Measurements from ENCODE around the gene SRCAP. TPM values are rescaled to one million over a fixed set of nuclear protein-coding genes. Genes with fewer than 3 reads are reported as not detected.

SRCAP gene
- polyA plus RNA-seq, 1 of the 3 experiments (the other 2 are of a cell fraction) = 5.6 TPM

DNA sequence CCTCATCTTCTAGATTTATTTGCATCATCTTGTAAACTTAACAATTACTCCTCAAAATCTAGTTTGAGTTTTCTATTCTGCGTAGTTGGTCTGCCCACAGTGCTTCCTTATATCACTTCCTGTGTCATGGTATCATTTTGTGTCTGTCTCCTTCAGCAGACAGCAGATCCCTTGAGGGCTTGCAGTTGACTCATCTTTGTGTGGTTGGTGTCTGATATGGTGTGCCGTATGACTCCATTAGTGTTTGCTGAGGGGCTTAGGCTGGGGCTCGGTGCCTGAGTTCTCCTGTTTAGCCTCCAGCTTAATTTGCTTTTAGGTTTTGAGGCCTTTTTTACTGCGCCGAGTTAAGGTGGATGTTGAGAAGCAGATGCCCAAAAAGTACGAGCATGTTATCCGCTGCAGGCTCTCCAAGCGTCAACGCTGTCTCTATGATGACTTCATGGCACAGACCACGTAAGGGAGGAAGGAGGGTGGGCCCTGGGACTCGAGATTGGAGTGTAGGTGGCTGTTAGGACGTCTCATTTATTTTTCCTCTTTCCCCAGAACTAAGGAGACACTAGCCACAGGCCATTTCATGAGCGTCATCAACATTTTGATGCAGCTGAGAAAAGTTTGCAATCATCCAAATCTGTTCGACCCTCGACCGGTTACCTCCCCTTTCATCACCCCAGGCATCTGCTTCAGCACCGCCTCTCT lies 16.9 kb downstream of the SRCAP start:
- CTCF ChIA-PET = interaction anchor here (1.0 kb wide), 1 partner anchor 22 kb away, joined by 3 read pairs; no protein-coding TSS in a partner anchor

DNA sequence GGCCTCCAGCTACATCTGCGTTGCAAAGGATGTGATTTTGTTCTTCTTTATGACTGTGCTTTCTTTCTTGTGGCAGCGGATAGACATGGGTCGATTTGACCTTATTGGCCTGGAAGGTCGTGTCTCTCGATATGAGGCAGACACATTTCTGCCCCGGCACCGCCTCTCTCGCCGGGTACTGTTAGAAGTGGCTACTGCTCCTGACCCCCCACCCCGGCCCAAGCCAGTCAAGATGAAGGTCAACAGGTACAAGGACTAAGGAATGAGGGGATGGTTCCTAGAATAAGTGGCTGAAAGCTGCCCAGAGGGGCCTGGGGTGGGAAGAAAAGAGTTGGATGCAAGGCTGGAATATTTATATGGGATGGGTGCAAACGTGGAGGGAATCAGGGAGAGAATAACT lies 21.1 kb downstream of the SRCAP start:
- Histone ChIP-seq H3K4me1 (ENCODE audit: control insufficient read depth in 1 of 2, insufficient read depth in 2 of 2, low read depth in 1 of 2, low read length in 1 of 2) (no peaks in the 10 kb centered on the region), H4K20me1 (ENCODE audit: insufficient read depth) (0 out of 2 replicates have a peak, but pooled peaks cover 9% of the 10 kb centered on the region), H3K36me3 (replicated peaks in 1 of 2; ENCODE audit: control insufficient read depth in 1 of 2, insufficient read depth in 2 of 2, low read length in 1 of 2) (peaks cover 74 to 78% of the 10 kb centered on the region in 2 experiments), H3K27me3 (ENCODE audit: insufficient read depth) (no peaks in the 10 kb centered on the region), H3K9ac (no peak overlapping the region), H3K79me2 (ENCODE audit: insufficient read depth) (peaks cover 72% of the 10 kb centered on the region), H3F3A (replicated peaks; ENCODE audit: insufficient read depth) (no peaks in the 10 kb centered on the region), H3K27ac (ENCODE audit: low read depth in 2 of 2, low read length in 1 of 2) (no peak overlapping the region), H3K4me3 (ENCODE audit: low read depth in 2 of 2, low read length in 1 of 2) (no peak overlapping the region), H3K4me2 (no peak overlapping the region), H3K9me2 (no peaks in the 10 kb centered on the region), H2AFZ (ENCODE audit: low read depth) (no peak overlapping the region), H3K9me3 (no peaks in the 10 kb centered on the region)
- DNase-seq = no peak
- TF ChIP-seq SIN3A (IDR thresholded peaks at IDR 0.05; ENCODE audit: borderline replicate concordance, low read depth, low read length) (no peak), RFX5 (IDR thresholded peaks at IDR 0.05; ENCODE audit: low read length) (no peak)
- ChIA-PET CTCF (no interaction called here), POLR2A (no interaction called here)
- WGBS (ENCODE audit: low lambda C conversion rate) = 87% methylated on average over 11 of the region's 11 CpGs

More for the DNA sequence above, 16.9 kb downstream of the SRCAP start:
- no peaks in the 10 kb centered on the region for H3K27me3 ChIP-seq (ENCODE audit: insufficient read depth)
- peak overlapping the region; percentile 6 to 10; a peak in 2 of 4 replicates for H3K27ac ChIP-seq (ENCODE audit: low read depth in 2 of 2, low read length in 1 of 2)
- no peak overlapping the region for H3K4me3 ChIP-seq (ENCODE audit: low read depth in 2 of 2, low read length in 1 of 2)
- H3K9me2 ChIP-seq = no peaks in the 10 kb centered on the region
- TF ChIP-seq JUND (IDR thresholded peaks at IDR 0.05) = no peak
- TF ChIP-seq EP300 (IDR thresholded peaks at IDR 0.05; ENCODE audit: borderline replicate concordance in 1 of 2, low read depth in 1 of 2, low read length in 1 of 2) = no peak
- no peak for TF ChIP-seq GATA2 (CRISPR knock-in tag; IDR thresholded peaks at IDR 0.05)
- no peak for TF ChIP-seq FOXM1 (IDR thresholded peaks at IDR 0.05; ENCODE audit: low read depth)
- no peak for TF ChIP-seq RFX5 (IDR thresholded peaks at IDR 0.05; ENCODE audit: low read length)
- TF ChIP-seq, protein P1, sequence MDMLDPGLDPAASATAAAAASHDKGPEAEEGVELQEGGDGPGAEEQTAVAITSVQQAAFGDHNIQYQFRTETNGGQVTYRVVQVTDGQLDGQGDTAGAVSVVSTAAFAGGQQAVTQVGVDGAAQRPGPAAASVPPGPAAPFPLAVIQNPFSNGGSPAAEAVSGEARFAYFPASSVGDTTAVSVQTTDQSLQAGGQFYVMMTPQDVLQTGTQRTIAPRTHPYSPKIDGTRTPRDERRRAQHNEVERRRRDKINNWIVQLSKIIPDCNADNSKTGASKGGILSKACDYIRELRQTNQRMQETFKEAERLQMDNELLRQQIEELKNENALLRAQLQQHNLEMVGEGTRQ (IDR thresholded peaks at IDR 0.05; ENCODE audit: borderline replicate concordance, low read depth, low read length) = no peak
- TF ChIP-seq, protein P2, sequence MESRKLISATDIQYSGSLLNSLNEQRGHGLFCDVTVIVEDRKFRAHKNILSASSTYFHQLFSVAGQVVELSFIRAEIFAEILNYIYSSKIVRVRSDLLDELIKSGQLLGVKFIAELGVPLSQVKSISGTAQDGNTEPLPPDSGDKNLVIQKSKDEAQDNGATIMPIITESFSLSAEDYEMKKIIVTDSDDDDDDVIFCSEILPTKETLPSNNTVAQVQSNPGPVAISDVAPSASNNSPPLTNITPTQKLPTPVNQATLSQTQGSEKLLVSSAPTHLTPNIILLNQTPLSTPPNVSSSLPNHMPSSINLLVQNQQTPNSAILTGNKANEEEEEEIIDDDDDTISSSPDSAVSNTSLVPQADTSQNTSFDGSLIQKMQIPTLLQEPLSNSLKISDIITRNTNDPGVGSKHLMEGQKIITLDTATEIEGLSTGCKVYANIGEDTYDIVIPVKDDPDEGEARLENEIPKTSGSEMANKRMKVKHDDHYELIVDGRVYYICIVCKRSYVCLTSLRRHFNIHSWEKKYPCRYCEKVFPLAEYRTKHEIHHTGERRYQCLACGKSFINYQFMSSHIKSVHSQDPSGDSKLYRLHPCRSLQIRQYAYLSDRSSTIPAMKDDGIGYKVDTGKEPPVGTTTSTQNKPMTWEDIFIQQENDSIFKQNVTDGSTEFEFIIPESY (IDR thresholded peaks at IDR 0.05; ENCODE audit: borderline replicate concordance, low read depth) = no peak
- TF ChIP-seq RXRA (IDR thresholded peaks at IDR 0.05; ENCODE audit: borderline replicate concordance, low read depth) = no peak
- no peak for TF ChIP-seq MEF2A (IDR thresholded peaks at IDR 0.05; ENCODE audit: borderline replicate concordance, low read depth)
- no peak for TF ChIP-seq MXI1 (IDR thresholded peaks at IDR 0.05; ENCODE audit: low read depth, low read length)
- POLR2A ChIA-PET = no interaction called here
- H2AFZ ChIP-seq (ENCODE audit: low read depth) = no peak overlapping the region
- H3F3A ChIP-seq (replicated peaks; ENCODE audit: insufficient read depth) = peaks cover 7% of the 10 kb centered on the region
- H3K9me3 ChIP-seq = no peaks in the 10 kb centered on the region
- H3K9ac ChIP-seq = no peak overlapping the region
- H3K4me2 ChIP-seq = no peak overlapping the region
- 0 out of 2 replicates have a peak, but pooled peaks cover 4% of the 10 kb centered on the region for H4K20me1 ChIP-seq (ENCODE audit: insufficient read depth)
- peaks cover 61% of the 10 kb centered on the region for H3K79me2 ChIP-seq (ENCODE audit: insufficient read depth)
- H3K36me3 ChIP-seq (replicated peaks in 1 of 2; ENCODE audit: control insufficient read depth in 1 of 2, insufficient read depth in 2 of 2, low read length in 1 of 2) = peaks cover 73 to 92% of the 10 kb centered on the region in 2 experiments
- H3K4me1 ChIP-seq (ENCODE audit: control insufficient read depth in 1 of 2, insufficient read depth in 2 of 2, low read depth in 1 of 2, low read length in 1 of 2) = peaks cover 0 to 6% of the 10 kb centered on the region in 2 experiments; a peak in 1 of 4 replicates
- 86% methylated on average over 17 of the region's 17 CpGs for WGBS (ENCODE audit: low lambda C conversion rate)
- no peak for DNase-seq
